Tibial nerve (tissue), 4 donors: ENCODE measurements around the gene TUBA3C. TPM values are rescaled to one million over a fixed set of nuclear protein-coding genes. Genes with fewer than 3 reads are reported as not detected.

ENCODE experiments used
- DNase-seq, 2 donors: peaks; one replicate each; pipeline ENCODE4 v3.0.0-alpha.2; 2019; ENCODE audit warnings: low spot score in 2 of 2
- H3K27ac ChIP-seq, 4 donors: fragments of 200-600 bp; sonication (generic) in 3 of 4; one replicate each; pipeline ENCODE4 v1.5.1; 2017 to 2019; ENCODE audit warnings: mild to moderate bottlenecking in 1 of 4
- H3K27me3 ChIP-seq, 2 donors: fragments of 200-600 bp; sonication (generic) in 1 of 2; one replicate each; pipeline versions ENCODE4 v1.5.1 to v1.6.0; 2017 to 2019
- H3K36me3 ChIP-seq, 3 donors: fragments of 200-600 bp; sonication (generic); one replicate each; pipeline ENCODE4 v1.5.1; 2018 to 2019
- H3K4me1 ChIP-seq, 4 donors: fragments of 200-600 bp; sonication (generic) in 3 of 4; one replicate each; pipeline ENCODE4 v1.5.1; 2017 to 2019
- H3K4me3 ChIP-seq, 4 donors: fragments of 200-600 bp; sonication (generic) in 3 of 4; one replicate each; pipeline ENCODE4 v1.5.1; 2017 to 2019; ENCODE audit warnings: mild to moderate bottlenecking in 1 of 4, moderate library complexity in 1 of 4
- H3K9me3 ChIP-seq, 4 donors: fragments of 200-600 bp; sonication (generic) in 3 of 4; one replicate each; pipeline ENCODE4 v1.5.1; 2017 to 2019
- CTCF ChIP-seq, 5 experiments: fragments of 200-600 bp in 3 of 5; fragments of 450-650 bp in 2 of 5; sonication (generic) in 3 of 5; IDR thresholded peaks; one replicate each; pipeline ENCODE4 v1.5.1; 2016 to 2019; ENCODE audit warnings: antibody characterized with exemption in 5 of 5, mild to moderate bottlenecking in 3 of 5, moderate library complexity in 2 of 5
- EP300 ChIP-seq, 2 donors: sonication (generic); formaldehyde crosslinking; IDR thresholded peaks; one replicate each; pipeline ENCODE4 v1.6.1; 2017; ENCODE audit warnings: antibody characterized with exemption in 2 of 2, mild to moderate bottlenecking in 1 of 2
- POLR2A ChIP-seq, 2 donors: fragments of 450-650 bp; IDR thresholded peaks; one replicate each; pipeline ENCODE4 v1.6.1; 2017; ENCODE audit warnings: antibody characterized with exemption in 2 of 2, mild to moderate bottlenecking in 2 of 2, moderate library complexity in 2 of 2
- WGBS, 2 donors: methylation state at CpG; one replicate each; pipeline ENCODE4 v1.1.5; 2018; 5-methylcytosine and 5-hydroxymethylcytosine counted together
- total RNA-seq, 4 donors: library from RNA; depleted of rRNA; stranded (reverse); fragments of >200 nt; gene quantifications; one replicate each; pipeline ENCODE4 v1.1.0, GENCODE V29; 2016

The TUBA3C gene
- total RNA-seq, 4 donors from 2014 or later: not detected

DNA sequence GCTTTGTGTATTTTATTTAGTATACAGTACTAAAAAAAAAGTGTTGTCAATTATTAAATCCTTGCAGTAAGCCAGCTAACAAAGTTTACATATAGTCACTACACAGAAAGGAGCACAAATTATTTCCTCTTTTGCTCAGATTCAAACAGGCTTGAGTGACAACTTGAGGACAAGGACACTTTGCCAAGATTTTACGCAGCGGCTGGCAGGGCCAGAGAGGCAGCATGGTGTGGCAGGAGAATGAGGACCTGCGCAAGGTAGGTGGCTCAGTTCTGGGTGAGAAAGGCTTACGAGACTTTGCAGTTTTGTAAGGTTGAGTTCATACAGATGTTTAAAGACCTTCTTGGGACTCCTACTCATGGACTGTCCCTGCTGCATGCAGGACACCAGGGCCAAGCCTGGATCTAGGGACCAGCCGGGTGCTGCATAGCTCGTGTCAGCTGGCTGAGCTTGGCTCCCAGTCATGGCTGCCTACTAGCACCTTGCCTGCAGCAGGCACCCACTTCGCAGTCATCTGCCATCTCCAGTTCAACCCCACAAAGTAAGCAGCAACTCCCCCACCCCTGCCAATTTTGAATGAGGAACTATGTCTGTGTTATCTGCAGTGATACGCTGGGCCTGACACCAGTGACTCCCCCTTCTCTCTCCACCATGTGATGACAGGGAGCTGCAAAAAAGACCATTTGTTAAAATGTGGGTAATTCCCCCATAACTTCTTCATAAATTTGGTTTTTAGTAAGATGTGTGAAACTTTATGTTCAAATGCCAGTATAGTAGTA, 3.7 kb upstream of the TUBA3C start:
- Histone ChIP-seq H3K27ac (no peak overlapping the region), H3K36me3 (no peaks in the 10 kb centered on the region), H3K4me3 (no peak overlapping the region), H3K27me3 (no peaks in the 10 kb centered on the region), H3K4me1 (no peaks in the 10 kb centered on the region), H3K9me3 (peaks cover 0 to 13% (median 0%) of the 10 kb centered on the region in 4 donors)
- 80 to 88% methylated on average over 8 of the region's 8 CpGs for WGBS, 2 donors
- TF ChIP-seq EP300 (IDR thresholded peaks at IDR 0.05) (no peak), CTCF (IDR thresholded peaks at IDR 0.05) (no peak), POLR2A (IDR thresholded peaks at IDR 0.05) (no peak)
- no peak for DNase-seq

DNA sequence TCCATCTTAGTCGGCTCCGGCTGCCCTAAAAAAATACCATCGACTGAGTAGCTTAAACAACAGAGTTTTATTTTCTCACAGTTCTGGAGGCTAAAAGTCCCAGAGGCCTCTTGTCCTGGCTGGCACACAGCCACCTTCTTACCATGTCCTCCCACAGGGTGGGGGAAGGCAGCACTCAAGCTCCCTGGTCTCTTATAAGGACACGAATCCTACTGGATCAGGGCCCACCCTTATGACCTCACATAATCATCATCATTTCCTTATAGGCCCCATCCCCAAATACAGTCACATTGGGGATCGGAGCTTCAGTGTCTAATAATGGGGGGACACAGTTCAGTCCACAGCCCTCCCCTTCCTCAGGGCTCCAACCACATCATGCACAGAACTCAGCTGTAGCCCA, 2.6 kb upstream of the TUBA3C start:
- 89 to 92% methylated on average over 5 of the region's 5 CpGs for WGBS, 2 donors
- TF ChIP-seq CTCF (IDR thresholded peaks at IDR 0.05): no peak
- TF ChIP-seq EP300 (IDR thresholded peaks at IDR 0.05): no peak
- TF ChIP-seq POLR2A (IDR thresholded peaks at IDR 0.05): no peak
- H3K4me1 ChIP-seq: no peaks in the 10 kb centered on the region
- no peak for DNase-seq
- no peak overlapping the region for H3K4me3 ChIP-seq
- no peaks in the 10 kb centered on the region for H3K36me3 ChIP-seq
- H3K27ac ChIP-seq: no peak overlapping the region
- H3K9me3 ChIP-seq: peaks cover 0 to 14% (median 0%) of the 10 kb centered on the region in 4 donors
- H3K27me3 ChIP-seq: no peaks in the 10 kb centered on the region

GRCh38 chr13:19183676-19184075, 2.1 kb upstream of the TUBA3C start:
- Histone ChIP-seq H3K9me3 (peaks cover 0 to 19% (median 0%) of the 10 kb centered on the region in 4 donors), H3K36me3 (no peaks in the 10 kb centered on the region), H3K27ac (no peak overlapping the region), H3K27me3 (no peaks in the 10 kb centered on the region), H3K4me3 (no peak overlapping the region), H3K4me1 (no peaks in the 10 kb centered on the region)
- WGBS, 2 donors: 57% methylated on average over 3 of the region's 3 CpGs
- TF ChIP-seq EP300 (IDR thresholded peaks at IDR 0.05) (no peak), CTCF (IDR thresholded peaks at IDR 0.05) (no peak), POLR2A (IDR thresholded peaks at IDR 0.05) (no peak)
- no peak for DNase-seq

DNA sequence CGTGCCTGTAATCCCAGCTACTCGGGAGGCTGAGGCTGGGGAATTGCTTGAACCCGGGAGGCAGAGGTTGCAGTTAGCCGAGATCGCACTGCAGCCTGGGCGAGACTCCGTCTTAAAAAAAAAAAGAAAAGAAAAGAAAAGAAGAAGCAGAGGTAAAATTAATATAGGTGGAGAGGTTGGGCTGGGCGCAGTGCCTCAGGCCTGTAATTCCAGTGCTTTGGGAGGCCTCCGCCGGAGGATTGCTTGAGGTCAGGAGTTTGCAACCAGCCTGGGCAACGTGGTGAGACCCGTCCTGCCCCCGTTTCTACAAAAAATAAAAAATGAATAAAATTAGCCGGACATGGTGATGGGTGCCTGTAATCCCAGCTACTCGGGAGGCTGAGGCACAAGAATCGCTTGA, 912 bp upstream of the TUBA3C start:
- Histone ChIP-seq H3K9me3 (peaks cover 0 to 24% (median 0%) of the 10 kb centered on the region in 4 donors), H3K4me1 (no peaks in the 10 kb centered on the region), H3K27ac (no peak overlapping the region), H3K27me3 (no peaks in the 10 kb centered on the region), H3K36me3 (no peaks in the 10 kb centered on the region), H3K4me3 (no peak overlapping the region)
- TF ChIP-seq EP300 (IDR thresholded peaks at IDR 0.05) (no peak), POLR2A (IDR thresholded peaks at IDR 0.05) (no peak), CTCF (IDR thresholded peaks at IDR 0.05) (no peak)
- WGBS, 2 donors: 90% methylated on average over 16 of the region's 16 CpGs
- DNase-seq: no peak

DNA sequence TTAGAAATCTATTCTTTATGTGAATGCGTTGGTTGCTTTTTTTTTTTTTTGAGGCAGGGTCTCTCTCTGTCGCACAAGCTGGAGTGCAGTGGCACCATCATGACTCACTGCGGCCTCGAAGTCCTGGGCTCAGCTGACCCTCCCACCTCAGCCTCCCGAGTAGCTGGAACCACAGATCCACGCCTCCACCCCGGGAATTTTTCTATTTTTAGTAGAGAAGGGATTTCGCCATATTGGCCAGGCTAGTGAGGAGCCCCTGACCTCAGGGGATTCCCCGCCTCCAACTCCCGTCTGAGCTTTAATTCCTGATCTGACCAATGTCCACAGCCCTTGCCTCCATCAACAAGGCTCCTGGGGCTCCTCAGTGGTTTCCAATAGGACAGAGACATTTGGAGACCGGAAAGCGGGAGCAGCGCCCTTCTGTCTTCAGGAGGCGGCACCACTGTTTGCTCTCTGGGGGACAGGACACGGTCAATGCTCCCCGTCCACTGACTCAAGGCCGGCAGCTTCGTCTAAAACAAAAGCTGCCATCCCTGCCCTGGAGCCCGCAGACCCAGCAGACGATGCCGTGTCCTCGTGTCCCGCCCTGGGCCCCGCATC, 503 bp downstream of the TUBA3C start:
- H3K27ac ChIP-seq: no peak overlapping the region
- H3K36me3 ChIP-seq: no peaks in the 10 kb centered on the region
- H3K27me3 ChIP-seq: no peaks in the 10 kb centered on the region
- 89% methylated on average over 23 to 24 of the region's 24 CpGs for WGBS, 2 donors
- H3K4me1 ChIP-seq: no peaks in the 10 kb centered on the region
- H3K4me3 ChIP-seq: no peak overlapping the region
- no peak for DNase-seq
- H3K9me3 ChIP-seq: peaks cover 0 to 34% (median 0%) of the 10 kb centered on the region in 4 donors
- TF ChIP-seq CTCF (IDR thresholded peaks at IDR 0.05) (no peak), EP300 (IDR thresholded peaks at IDR 0.05) (no peak), POLR2A (IDR thresholded peaks at IDR 0.05) (no peak)
